Fibroblast of skin of scalp (primary cell): ENCODE data around the gene FHOD3.

Experiments used
- DNase-seq: peaks from one replicate; pipeline ENCODE4 v3.0.0-alpha.2; 2013

FHOD3 gene

GRCh38 chr18:36673452-36673851 is 375.9 kb downstream of the FHOD3 start:
- no peak for DNase-seq

GRCh38 chr18:36675076-36675475 is 377.6 kb downstream of the FHOD3 start:
- no peak for DNase-seq

GRCh38 chr18:36675542-36675941 is 378.0 kb downstream of the FHOD3 start:
- no peak for DNase-seq

GRCh38 chr18:36676629-36677028 is 379.1 kb downstream of the FHOD3 start:
- no peak for DNase-seq

- DNase-seq: no peak
These were observed 382.5 kb downstream of the FHOD3 start for GRCh38 chr18:36680042-36680441.

- no peak for DNase-seq
These were observed 388.1 kb downstream of the FHOD3 start for GRCh38 chr18:36685580-36685979.

GRCh38 chr18:36688020-36688965 is 390.8 kb downstream of the FHOD3 start:
- DNase-seq: peak; percentile 70

- DNase-seq: peak; percentile 86
These were observed 394.9 kb downstream of the FHOD3 start for GRCh38 chr18:36692371-36692770.

- DNase-seq: peak; percentile 14
These were observed 395.4 kb downstream of the FHOD3 start for GRCh38 chr18:36692921-36693332.

- DNase-seq: peak; percentile 41
These were observed 396.6 kb downstream of the FHOD3 start for GRCh38 chr18:36693931-36694620.

- no peak for DNase-seq
These were observed 398.3 kb downstream of the FHOD3 start for GRCh38 chr18:36695806-36696205.

GRCh38 chr18:36697905-36698304 is 400.4 kb downstream of the FHOD3 start:
- peak; percentile 52 for DNase-seq

GRCh38 chr18:36700955-36701354 is 403.4 kb downstream of the FHOD3 start:
- DNase-seq: no peak

GRCh38 chr18:36702401-36703013 is 405.0 kb downstream of the FHOD3 start:
- no peak for DNase-seq

- no peak for DNase-seq
These were observed 406.6 kb downstream of the FHOD3 start for GRCh38 chr18:36704156-36704555.

- DNase-seq: peak; percentile 18
These were observed 408.8 kb downstream of the FHOD3 start for GRCh38 chr18:36706134-36706881.

- no peak for DNase-seq
These were observed 410.9 kb downstream of the FHOD3 start for GRCh38 chr18:36708366-36708765.

- no peak for DNase-seq
These were observed 411.8 kb downstream of the FHOD3 start for GRCh38 chr18:36709315-36709714.

- no peak for DNase-seq
These were observed 413.7 kb downstream of the FHOD3 start for GRCh38 chr18:36711014-36711725.

- peak; percentile 59 for DNase-seq
These were observed 414.4 kb downstream of the FHOD3 start for GRCh38 chr18:36711813-36712444.

- no peak for DNase-seq
These were observed 417.0 kb downstream of the FHOD3 start for GRCh38 chr18:36714476-36714875.
